Right hindlimb (tissue), 1 donor: ENCODE measurements around the gene NKAIN2.

ENCODE experiments used
- DNase-seq: peaks from one replicate; pipeline ENCODE4 v3.0.0-alpha.2; 2018

NKAIN2 gene

DNA sequence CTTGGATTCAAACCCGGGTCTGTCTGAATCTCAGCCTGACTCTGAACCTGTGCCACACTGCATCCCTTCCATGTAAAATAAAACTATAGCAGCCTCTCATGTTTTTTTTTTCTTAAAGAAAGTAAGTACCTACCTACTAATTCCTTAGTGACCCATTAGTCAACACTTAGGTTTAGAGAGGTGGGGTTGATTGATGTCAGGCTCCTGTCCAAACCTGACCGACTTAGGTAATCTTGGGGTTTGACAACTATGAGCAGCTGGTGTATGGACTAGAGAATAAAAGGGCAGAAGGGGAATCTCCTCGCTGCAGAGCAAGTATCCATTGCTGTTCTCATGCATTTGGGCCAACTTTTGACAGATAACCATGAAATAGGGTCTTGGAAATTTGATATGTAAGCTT, 6.5 kb downstream of the NKAIN2 start:
- DNase-seq = no peak

DNA sequence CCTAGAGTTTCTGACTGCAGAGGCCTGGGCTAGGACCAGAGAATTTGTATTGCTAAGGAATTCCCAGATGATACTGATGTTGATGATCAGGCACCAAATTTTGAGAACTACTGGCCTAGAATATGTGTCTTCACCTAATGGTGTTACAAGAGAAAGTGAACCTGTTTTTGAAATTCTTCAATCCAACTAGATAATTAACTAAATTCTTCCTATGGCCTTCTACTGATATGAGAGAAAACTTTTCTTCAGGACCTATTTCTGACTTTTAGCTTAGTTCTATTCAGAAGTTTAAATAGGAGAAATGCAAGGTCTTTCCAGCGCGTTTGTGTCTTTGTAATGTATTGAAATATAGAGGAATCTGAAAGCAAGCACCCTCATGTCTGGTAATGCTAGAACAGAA, 7.3 kb downstream of the NKAIN2 start:
- no peak for DNase-seq

DNA sequence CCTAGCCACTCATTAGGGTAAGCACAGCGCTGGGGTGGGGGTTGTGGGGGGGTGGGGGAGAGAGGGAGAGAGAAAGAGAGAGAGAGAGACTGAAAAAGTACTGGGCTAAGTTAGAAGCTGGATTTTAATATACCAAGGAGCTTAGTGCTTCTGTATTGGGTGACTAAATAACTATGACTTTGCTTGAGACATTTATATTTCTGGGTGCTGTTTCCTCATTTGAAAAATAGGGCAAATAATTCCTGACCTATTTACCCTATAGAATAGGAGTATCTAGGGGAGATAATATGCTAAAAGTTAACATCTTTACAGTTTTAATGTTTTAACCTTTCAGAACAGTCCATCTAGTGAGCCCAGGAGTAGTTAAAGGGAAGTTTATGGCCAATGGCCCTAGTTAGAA, 7.7 kb downstream of the NKAIN2 start:
- DNase-seq = no peak

DNA sequence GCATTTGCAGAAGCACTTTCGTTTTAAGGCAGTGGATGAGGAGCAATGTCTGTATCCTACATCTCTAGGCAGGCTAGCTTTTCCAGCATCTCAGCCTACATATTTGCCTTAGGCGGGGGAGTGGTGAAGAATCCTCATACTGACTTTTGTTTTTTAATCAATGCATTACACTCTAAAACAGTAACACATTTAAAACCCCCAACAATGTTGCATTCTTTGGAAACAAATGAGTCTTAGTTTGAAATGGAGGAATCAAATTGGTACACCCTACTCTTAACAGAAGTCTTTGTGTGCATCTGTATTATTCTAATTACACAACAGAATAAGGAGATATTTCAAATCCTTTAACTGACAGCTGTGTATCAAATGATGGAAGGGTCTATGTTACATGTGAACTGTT, 9.0 kb downstream of the NKAIN2 start:
- DNase-seq = no peak

DNA sequence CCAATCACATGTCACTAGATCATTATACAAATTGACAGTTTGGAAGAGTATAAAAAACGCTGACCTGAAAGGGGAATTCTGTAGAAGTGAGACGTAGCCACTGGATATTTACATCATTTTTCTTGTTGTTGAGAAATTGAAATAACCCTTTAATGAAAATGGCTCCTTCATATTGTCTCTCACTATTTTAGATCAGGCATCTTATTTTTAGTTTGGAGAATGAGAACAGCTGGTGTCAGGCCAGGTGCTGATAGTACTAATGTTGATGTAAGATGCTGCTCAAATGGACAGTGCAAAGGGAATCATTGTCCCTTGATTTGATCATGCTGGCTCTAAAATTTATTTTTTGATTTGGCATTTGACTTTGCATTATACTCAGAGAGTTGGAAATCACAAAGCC, 17.4 kb downstream of the NKAIN2 start:
- no peak for DNase-seq

DNA sequence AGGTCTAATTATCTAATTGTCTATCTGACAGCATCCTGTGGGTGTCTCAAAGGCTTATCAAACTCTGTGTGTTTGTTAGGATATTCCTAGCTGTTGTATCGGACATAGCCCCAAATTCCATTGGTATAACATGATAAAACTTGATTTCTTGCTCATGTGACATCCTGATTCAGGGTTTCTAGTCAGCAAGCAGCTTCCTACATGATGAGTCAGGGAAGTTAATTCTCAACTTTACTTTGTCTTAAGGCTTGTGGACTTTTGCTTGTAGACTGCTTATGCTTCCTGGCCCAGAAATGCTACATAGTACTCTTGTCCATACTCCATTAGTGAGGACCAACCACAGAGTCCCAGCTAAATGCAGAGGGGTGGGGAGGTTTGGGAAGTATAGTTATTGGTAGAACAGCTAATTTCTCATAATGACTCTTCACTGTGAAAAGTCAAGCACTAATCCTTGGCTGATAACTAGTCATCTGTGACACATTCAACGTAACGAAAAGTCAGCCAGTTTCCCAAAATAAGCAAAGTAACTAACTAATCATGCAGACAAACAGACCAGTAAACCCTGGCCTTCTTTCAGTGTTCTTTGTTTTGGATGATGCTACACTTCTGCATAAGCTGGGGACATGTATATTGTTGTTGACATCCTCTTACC, 25.8 kb downstream of the NKAIN2 start:
- DNase-seq = no peak

DNA sequence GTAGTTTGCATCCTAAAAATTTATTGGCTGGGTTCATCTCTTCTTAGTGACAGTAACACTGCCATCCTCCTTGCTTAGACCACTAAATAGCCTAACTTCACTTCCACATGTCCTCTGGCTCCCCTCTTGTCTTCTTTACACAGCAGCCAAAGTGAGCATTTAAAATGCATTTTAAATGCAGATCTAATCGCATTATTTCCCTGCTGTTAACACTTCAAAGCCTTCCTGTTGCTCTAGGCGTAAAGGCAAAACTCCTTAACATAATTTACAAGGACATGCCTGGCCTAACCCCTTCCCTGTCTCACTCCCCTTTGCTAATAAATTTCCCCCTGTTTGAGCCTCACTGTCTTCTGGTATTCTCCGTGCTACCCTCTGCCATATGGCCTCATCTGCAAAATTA, 26.5 kb downstream of the NKAIN2 start:
- DNase-seq = no peak

DNA sequence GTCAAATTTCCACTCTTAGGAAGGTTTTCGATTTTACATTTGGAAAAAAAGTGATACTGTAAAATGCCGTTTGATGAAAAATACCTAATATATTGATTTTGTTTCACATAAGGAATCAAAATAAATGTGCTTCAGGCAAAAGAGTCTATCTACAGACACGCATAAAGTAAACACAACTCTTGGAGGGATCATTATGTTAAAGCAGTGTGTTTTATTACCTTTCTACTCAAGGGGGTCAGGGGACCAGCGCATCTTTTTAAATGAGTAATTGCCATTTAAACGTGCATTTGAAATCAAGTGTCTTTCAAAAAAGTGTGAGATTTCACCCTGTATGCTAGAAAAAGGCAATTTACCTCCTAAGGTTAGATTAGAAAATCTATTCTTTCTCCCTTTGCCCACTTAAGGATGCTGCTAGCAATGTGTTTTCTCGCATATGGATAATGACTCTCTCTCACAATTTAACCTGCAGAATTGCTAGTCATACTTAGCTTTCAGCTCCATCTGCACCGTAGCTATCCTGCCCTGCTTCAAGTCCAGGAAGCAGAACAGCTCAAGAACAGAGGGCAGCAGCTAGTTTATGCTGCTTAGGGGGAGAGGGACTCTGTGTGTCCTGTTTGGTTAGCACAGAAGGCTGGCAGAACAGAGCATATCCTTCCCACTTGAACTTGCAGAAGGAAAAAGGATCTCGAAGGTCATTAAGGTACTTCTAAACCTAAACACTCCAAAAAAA, 35.0 kb downstream of the NKAIN2 start:
- no peak for DNase-seq

DNA sequence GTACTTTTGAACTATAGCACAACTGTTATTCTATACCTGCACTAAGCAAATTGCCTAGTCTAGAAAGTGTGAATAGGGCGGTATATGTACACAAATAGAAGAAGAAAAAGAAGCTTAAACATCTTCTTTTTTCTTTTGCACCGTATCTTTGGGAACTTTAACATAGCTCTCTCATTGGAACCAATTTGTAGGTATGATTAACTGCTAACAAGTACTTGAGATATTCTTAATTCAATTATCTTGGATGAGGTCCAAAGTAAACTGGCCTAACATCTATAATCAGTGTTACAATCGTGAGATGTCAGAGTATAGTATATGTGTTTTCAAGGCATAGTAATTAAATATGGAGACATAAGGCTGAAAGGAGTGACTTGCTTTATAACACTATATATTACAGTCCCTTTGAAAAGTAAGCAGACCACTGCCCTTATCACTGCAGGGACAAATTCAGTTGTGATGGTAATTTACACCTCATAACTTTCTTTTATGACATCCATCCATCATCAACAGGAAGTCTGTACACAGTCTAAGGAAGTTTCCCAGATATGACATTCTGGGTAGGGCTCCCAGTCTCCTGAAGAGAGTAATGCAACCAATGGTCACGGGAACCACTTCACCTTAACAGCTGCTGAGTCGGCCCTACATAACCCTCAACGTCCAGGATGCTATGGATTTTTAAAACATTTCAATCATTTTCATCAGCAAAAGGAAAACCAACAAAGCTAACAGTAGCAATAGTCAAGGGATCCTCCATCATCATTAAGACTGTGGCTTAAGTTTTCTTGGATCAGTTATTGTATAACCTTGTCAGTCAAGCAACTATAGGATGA, 37.6 kb downstream of the NKAIN2 start:
- DNase-seq = no peak

DNA sequence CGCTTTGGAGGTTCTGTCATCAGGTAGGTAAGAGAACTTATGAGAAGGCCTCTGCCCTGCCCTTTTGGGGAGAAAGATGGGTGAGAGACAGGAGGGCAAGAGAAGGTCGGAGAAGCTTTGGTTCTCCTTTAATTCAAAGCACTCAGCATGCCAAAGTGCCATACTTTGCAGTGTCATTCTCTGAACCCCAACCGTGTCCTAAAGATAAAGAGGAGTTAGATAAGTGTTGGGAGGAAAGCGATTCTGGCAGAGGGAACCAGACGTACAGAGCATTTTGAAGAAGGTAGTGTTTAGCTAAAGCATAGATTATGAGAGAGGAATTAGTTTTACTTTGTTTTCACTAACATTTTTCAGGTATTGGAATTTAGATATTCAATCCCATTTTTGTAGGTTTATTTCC, 40.3 kb downstream of the NKAIN2 start:
- DNase-seq = no peak

DNA sequence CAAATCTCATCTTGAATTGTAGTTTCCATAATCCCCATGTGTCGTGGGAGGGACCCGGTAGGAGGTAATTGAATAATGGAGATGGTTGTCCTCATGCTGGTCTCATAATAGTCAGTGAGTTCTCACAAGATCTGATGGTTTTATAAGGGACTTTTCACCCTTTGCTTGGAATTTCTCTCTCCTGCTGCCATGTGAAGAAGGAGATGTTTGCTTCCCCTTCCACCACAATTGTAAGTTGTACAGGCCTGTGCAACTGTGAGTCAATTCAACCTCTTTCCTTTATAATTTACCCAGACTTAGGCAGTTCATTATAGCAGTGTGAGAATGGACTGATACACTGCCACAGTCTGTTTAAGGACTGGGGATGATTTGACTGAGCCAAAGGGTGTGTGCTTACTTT, 44.7 kb downstream of the NKAIN2 start:
- no peak for DNase-seq

DNA sequence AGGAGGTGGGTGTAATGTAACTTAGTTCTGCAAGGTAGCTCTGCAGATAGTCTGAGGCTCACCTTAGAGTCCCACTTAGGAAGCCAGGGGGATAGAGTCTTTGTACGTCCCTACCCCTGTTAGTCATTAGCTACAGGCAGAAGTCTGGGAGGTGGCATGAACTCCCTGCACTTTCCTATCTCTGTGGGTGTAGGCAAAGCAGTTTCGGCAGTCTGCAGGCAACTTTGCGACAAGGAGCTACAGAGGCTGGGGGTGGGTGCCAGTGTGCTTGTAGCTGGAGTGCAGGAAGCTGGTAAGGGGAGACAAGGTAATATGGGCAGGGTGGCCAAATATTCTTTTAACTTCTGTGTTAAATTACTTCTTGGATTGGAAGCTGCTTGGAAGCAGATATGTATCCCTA, 45.7 kb downstream of the NKAIN2 start:
- no peak for DNase-seq

DNA sequence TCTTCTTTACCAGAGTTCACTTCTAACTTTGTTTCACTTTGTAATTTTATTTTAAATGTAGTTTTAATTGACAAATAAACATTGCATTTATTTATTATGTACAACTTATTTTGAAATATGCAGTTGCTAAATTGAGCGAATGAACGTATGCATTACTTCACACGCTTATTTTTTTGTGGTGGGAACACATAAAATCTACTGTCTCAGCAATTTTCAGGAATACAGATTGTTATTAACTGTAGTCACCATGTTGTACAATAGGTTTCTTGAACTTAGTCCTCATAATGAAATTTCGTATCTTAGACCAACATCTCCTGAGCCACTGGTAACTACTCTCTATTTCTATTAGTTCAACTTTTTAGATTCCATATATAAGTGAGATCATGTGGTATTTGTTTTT, 46.9 kb downstream of the NKAIN2 start:
- DNase-seq = no peak

DNA sequence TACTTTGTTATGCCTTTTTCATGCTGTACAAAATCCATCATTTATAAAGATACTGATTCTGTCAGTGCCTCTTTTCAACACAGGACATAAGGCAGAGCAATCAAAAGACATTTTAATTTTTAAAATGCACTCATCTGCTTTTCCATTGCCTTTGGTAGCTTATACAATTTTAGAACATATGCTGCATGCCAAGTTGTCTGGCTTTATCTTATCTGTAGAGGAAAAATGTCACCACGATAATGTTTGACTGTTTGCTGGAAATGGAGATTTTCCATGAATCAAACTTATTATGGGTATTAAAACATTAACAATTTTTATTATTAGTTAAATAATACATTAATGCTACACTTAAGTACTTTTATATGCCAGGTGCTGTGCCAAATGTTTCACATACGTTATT, 50.5 kb downstream of the NKAIN2 start:
- DNase-seq = no peak

DNA sequence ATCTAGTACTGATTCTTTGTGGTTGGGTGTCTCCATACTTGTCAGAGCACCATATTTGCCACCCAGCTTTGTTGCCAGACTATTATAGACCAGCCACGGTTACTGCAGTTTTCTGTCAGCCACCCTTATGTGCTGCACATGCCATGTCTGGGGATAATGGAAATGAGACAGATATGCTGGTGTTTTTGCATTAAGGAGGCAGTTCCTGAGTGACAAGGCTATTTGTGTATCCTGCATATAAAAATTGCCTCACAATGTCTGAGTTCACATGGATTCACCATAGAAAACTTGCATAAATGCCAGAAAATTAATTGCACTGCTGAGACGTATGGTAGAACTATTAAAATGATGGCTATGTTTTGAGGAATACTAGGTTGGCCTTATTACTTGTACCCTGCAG, 51.8 kb downstream of the NKAIN2 start:
- DNase-seq = no peak

DNA sequence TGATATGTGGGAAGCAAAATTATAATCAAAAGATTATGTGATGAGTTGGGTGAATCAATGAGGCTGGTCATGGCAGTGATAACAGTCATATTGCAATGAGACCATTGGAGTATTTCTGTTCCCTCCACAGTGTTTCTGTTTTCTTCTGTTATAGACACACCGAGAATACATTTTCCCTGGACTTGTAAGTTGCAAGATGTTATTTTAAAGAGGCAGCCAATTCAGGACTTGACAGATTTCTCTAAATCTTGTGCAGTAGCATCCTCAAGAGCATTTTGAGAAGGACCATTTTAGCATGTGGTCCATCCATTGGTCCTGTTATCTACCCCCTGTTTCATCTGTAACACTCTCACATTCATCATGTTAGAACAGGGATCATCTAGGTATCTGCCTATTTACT, 55.6 kb downstream of the NKAIN2 start:
- DNase-seq = no peak

DNA sequence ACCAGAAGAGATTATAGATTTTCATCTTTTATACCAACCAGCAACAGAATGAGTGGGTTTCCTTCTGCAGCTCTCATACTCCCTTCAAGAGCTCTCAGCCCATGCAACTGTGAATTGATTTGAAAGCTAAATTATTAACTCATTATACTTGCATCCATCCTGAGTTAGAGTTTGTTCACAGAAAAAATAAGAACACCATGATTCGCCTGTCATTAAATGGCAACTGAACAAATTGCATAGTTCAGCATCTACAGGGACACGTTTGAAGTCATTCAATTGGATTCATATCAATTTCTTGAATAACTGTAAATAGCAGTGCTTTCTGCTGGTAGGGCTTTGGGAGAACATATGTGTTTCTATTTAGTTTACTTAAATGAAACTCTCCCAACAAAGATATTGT, 65.7 kb downstream of the NKAIN2 start:
- no peak for DNase-seq

DNA sequence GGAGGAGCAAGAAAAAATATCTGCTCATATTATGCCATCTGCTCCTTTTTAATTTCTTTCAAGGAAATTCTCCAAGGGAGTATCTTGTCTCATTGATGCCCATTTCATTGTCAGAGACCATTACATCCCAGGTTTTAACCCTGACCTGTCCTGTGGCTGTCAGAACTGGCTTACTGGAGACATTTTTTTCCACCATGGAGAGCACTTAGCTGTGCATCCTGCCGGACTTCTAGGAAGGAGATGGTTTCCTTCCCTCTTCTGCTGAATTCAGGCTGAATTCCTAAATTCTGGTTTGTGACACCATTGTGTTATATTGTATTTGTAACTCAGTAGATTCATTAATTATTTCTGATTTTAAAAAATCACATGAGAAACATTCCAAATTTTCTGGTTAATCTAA, 70.3 kb downstream of the NKAIN2 start:
- no peak for DNase-seq

DNA sequence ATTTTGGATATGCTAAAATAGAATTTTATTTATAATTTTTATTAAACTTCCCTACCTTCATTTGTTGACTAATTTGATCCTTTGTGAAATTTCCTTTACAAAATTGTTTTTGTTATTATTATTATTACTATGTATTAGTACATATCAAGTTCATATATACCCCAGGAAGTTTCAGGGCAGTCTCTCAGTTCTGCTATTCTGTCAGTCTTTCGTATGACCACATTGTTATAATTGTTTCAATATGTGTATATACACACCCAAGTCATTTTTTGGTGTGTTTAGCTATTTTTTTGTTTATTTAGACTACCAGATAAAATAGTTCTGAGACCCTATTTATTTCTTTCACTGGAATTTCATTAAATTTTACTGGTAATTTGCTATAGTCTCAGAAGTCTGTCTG, 72.1 kb downstream of the NKAIN2 start:
- no peak for DNase-seq

DNA sequence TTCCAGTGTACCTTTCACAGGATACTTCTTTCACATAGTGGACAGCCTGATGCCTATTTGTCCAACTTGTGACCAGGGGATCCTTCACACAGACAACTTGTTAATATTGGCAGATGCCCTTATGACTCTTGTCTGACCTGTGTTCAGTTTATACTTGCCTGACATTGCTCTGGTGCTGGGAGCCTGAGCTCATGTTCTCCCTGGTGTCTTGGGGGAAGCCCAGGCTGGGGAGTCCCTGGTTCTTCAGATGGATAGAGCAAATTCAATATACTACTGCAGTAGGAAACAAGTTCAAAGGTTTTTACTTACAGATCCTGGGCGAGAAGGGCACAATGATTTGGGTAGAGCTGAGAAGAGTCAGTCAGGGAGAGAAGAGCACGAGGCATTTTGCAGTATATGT, 76.1 kb downstream of the NKAIN2 start:
- no peak for DNase-seq

DNA sequence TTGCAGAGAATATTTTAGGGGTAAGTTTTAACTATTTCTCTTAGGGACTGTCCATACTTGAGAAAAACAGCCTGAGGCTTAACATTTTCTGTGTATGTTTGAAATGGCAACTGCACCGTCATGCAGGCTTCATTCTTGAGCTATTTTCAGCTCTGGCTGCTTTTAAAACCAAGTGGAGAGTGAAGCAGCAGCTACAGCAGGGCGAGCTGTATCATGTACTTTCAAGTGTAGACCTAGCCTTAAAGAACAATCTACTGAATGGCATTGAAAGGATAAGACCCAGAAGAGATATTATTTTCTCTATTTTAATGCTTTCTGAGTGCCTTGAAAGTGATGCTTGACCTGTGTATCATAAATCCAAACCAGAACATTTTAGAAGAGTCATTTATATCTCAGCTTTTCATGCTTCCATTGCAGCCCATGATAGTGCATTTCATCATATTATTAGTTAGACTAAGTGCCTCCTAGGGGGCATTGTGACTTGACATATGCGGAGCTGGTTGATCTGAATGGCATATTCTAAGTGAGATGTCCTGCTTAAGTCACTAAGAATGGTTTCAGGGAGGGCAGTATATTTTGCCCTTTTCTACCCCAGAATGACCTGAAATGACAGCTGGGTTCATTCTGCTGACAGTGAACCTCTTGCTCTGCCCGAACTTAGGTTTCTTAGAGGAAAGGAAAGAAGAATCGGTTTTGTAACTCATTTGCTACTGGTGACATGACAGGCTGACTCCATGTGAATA, 85.3 kb downstream of the NKAIN2 start:
- DNase-seq = no peak

DNA sequence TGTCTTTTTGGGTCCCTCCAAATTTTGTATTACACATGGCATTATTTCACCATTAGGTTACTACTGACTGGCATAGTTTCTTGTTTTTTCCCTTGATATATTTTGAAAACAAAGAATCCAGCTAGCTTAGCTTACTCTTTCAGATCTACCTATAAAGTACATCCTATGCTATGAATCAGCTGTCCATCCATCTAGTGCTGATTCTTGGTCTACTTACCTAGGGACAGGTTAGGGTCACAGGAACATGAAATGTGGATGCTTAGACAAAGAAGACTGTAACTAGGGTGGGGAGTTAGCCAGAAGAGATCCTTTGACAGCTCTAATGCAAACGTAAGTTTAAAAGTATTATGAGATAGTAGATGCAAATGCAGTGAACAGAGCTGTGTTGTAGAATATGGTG, 91.7 kb downstream of the NKAIN2 start:
- no peak for DNase-seq

DNA sequence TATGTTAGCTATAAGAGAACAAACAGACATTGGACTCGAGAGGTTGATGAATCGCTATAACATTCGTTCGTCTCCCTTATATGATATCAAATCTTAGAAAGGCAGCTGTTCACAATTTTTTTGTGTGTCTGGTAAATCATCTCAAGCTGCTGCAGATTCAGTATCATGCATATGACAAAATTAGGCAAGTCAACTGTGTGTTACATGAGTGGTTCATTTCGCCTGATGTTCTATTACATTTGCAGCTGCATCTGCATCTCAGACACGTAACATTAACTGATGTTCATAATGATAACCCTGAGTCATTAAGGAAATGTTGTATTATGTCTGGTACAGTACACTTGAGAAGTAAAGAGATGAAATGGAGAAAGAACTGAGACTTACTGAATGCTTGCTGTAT, 92.1 kb downstream of the NKAIN2 start:
- DNase-seq = no peak
